ENCODE data around the gene ATP2B2.

The ATP2B2 gene

DNA sequence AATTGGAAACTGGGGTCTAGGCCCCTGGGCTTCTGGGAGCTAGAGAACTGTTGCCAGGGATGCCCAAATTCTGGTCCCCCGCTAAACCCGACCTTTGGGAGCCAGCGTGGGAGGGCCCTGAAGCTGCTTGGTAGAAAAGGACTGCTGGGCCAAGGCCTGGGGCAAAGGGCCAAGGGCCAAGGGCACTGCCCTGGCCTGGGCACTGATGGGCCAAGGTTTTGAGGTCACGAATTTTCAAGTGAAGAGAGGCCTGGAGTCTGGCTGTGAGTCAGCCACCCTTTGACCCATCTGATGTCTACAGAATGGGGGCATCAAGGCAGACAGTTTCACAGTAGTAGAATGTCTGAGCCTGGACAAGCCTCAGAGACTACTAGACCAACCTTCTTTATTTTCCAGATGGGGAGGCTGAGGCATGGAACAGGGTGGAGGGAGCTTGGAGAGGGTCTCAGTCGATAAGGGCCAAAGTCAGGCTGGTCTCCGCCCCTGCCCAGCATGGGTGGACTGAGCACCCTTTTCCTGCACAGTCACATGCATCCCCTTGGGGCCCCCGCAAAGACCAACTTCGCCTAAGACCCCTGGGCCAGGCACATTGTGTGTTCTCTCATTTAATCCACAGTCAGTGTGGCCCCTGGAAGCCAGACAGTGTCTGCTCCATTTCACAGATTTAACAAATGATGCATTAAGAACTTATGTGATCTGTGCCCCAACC lies 66.3 kb downstream of the ATP2B2 start:
- Histone ChIP-seq H3K4me3 (ENCODE audit: low read length) (no peak overlapping the region), H2AK5ac (ENCODE audit: low read length) (no peak overlapping the region), H3K23ac (ENCODE audit: low read length) (no peak overlapping the region), H3K27me3 (ENCODE audit: insufficient read depth, low read length, poor library complexity) (no peaks in the 10 kb centered on the region), H3K4me2 (ENCODE audit: low read length) (no peak overlapping the region), H4K5ac (ENCODE audit: low read length) (no peak overlapping the region), H3K56ac (ENCODE audit: low read length) (no peak overlapping the region), H3K4me1 (ENCODE audit: control insufficient read depth, low read depth, low read length) (no peaks in the 10 kb centered on the region), H2BK5ac (ENCODE audit: low read length) (no peak overlapping the region), H3K36me3 (ENCODE audit: control insufficient read depth, insufficient read depth, low read length) (no peaks in the 10 kb centered on the region), H3K27ac (ENCODE audit: low read depth, low read length) (no peak overlapping the region), H3K79me2 (ENCODE audit: control insufficient read depth, insufficient read depth, low read length) (no peaks in the 10 kb centered on the region), H2BK15ac (replicated peaks; ENCODE audit: low read depth) (no peak overlapping the region), H4K8ac (ENCODE audit: low read depth, low read length) (no peak overlapping the region), H2BK120ac (ENCODE audit: low read depth, low read length) (no peak overlapping the region), H3K18ac (ENCODE audit: low read length) (no peak overlapping the region), H3K79me1 (ENCODE audit: low read length) (no peaks in the 10 kb centered on the region), H3K9ac (ENCODE audit: low read length) (no peak overlapping the region), H3K4ac (ENCODE audit: low read depth, low read length) (no peak overlapping the region)
- no CpG with 5 or more reads among the region's 8 CpGs for WGBS (ENCODE audit: extremely low coverage, insufficient coverage, low lambda C conversion rate)
- no peak for DNase-seq

DNA sequence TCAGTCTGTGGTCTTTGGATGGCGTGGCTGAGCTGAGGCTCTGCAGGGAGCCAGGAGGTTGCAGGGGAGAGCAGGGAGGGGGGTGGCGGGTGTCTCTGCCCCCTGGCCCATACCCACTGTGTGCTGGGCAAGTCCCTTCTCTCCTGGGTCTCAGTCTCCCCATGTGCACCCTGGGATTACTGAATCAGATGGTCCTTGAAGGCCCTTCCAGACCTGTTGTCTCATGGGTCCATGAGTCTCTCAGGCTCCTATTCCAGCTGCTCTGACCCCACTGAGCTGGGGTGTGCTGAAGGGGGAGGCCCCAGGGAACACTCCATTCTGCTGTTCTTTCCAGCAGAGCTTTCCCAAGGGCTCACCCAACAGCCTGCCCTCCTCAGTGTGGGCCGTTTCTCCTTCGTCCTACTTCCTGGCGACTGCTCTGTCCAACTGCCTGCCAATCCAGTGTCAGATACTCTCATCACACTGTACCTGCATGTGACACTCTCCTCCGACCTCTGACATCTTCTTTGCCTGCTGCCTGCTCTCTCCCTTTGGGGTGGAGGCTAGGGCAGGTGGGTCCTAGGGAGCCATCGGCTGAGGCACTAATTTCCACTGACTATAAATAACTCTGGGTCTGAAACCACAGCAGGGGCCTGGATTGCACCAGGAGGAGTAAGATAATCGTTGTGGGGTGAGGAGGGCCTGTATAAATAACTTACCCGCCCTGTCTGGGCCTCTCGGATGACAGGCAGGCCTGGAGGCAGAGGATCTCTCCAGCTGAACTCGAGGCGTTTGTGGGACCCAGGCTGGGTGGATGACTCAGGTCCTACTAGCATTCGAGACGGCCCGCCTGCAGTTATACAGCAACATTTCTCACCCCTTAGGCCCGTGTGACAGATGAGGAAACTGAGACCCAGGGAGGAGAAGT lies 67.1 kb downstream of the ATP2B2 start:
- Histone ChIP-seq H3K4me3 (ENCODE audit: low read length) (no peak overlapping the region), H4K8ac (ENCODE audit: low read depth, low read length) (no peak overlapping the region), H3K4ac (ENCODE audit: low read depth, low read length) (no peak overlapping the region), H3K18ac (ENCODE audit: low read length) (no peak overlapping the region), H2BK120ac (ENCODE audit: low read depth, low read length) (no peak overlapping the region), H3K23ac (ENCODE audit: low read length) (no peak overlapping the region), H3K27me3 (ENCODE audit: insufficient read depth, low read length, poor library complexity) (no peaks in the 10 kb centered on the region), H3K9ac (ENCODE audit: low read length) (no peak overlapping the region), H3K79me1 (ENCODE audit: low read length) (no peaks in the 10 kb centered on the region), H3K56ac (ENCODE audit: low read length) (no peak overlapping the region), H4K5ac (ENCODE audit: low read length) (no peak overlapping the region), H3K4me2 (ENCODE audit: low read length) (no peak overlapping the region), H2AK5ac (ENCODE audit: low read length) (no peak overlapping the region), H3K79me2 (ENCODE audit: control insufficient read depth, insufficient read depth, low read length) (no peaks in the 10 kb centered on the region), H2BK15ac (replicated peaks; ENCODE audit: low read depth) (no peak overlapping the region), H3K27ac (ENCODE audit: low read depth, low read length) (no peak overlapping the region), H3K4me1 (ENCODE audit: control insufficient read depth, low read depth, low read length) (no peaks in the 10 kb centered on the region), H3K36me3 (ENCODE audit: control insufficient read depth, insufficient read depth, low read length) (no peaks in the 10 kb centered on the region), H2BK5ac (ENCODE audit: low read length) (no peak overlapping the region)
- WGBS (ENCODE audit: extremely low coverage, insufficient coverage, low lambda C conversion rate) = no CpG with 5 or more reads among the region's 16 CpGs
- DNase-seq = no peak

DNA sequence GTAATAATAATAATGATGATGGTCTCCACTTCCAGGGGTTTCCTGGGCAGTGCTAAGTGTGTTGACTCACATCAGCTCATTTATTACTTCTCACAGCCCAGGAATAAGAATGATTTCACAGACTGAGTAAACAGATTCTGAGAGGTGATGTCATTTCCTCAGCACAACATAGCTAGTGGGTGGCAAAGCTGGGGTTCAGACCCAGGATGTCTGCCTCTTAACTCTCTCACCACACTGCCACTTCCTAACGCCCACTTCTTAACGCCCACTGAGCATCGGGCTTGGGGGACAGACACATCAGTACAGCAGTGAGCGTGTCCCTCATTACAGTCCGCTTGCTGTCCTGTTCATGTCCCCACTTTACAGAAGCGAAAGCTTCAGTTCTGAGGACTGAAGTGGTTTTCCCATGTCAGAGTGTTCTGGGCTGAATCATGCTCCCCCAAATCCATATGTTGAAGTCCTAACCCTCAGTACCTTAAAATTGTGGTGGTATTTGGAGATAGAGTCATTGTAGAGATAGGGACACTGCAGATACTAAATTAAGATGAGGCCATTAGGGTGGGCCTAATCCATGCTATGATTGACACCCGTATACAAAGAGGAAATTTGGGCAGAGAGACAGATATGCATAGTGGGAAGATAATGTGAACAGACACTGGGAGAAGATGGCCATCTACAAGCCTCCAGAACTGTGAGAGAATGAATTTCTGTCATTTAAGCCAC lies 68.0 kb downstream of the ATP2B2 start:
- Histone ChIP-seq H3K23ac (ENCODE audit: low read length) (no peak overlapping the region), H3K27ac (ENCODE audit: low read depth, low read length) (no peak overlapping the region), H3K18ac (ENCODE audit: low read length) (no peak overlapping the region), H3K4ac (ENCODE audit: low read depth, low read length) (no peak overlapping the region), H2BK5ac (ENCODE audit: low read length) (no peak overlapping the region), H3K9ac (ENCODE audit: low read length) (no peak overlapping the region), H2BK120ac (ENCODE audit: low read depth, low read length) (no peak overlapping the region), H3K4me3 (ENCODE audit: low read length) (no peak overlapping the region), H2AK5ac (ENCODE audit: low read length) (no peak overlapping the region), H3K4me1 (ENCODE audit: control insufficient read depth, low read depth, low read length) (no peaks in the 10 kb centered on the region), H2BK15ac (replicated peaks; ENCODE audit: low read depth) (no peak overlapping the region), H3K36me3 (ENCODE audit: control insufficient read depth, insufficient read depth, low read length) (no peaks in the 10 kb centered on the region), H3K79me1 (ENCODE audit: low read length) (no peaks in the 10 kb centered on the region), H3K79me2 (ENCODE audit: control insufficient read depth, insufficient read depth, low read length) (no peaks in the 10 kb centered on the region), H3K4me2 (ENCODE audit: low read length) (no peak overlapping the region), H4K5ac (ENCODE audit: low read length) (no peak overlapping the region), H3K56ac (ENCODE audit: low read length) (no peak overlapping the region), H4K8ac (ENCODE audit: low read depth, low read length) (no peak overlapping the region), H3K27me3 (ENCODE audit: insufficient read depth, low read length, poor library complexity) (no peaks in the 10 kb centered on the region)
- no CpG with 5 or more reads among the region's 7 CpGs for WGBS (ENCODE audit: extremely low coverage, insufficient coverage, low lambda C conversion rate)
- no peak for DNase-seq

DNA sequence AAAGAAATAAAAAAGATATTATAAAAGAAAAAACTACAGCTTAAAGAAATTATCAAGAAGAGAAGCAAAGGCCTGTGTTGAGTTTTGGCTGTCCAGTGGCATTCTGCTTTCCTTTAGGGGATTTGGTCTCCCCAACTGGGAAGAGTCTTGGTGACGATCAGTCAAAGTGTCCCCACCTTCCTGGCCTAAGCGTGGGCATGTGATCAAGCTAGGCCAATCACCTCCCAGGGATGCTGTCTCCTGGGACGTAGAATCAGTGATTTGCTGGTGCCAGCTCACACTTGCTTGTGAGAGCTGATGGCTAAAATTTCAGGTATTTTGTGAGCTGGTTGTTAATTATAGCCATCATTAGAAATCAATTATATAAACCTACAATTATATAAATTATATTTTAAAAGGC lies 69.5 kb downstream of the ATP2B2 start:
- Histone ChIP-seq H3K9ac (ENCODE audit: low read length) (no peak overlapping the region), H2AK5ac (ENCODE audit: low read length) (no peak overlapping the region), H4K8ac (ENCODE audit: low read depth, low read length) (no peak overlapping the region), H3K4me3 (ENCODE audit: low read length) (no peak overlapping the region), H3K79me2 (ENCODE audit: control insufficient read depth, insufficient read depth, low read length) (no peaks in the 10 kb centered on the region), H2BK15ac (replicated peaks; ENCODE audit: low read depth) (no peak overlapping the region), H3K36me3 (ENCODE audit: control insufficient read depth, insufficient read depth, low read length) (no peaks in the 10 kb centered on the region), H3K27me3 (ENCODE audit: insufficient read depth, low read length, poor library complexity) (no peaks in the 10 kb centered on the region), H3K4me1 (ENCODE audit: control insufficient read depth, low read depth, low read length) (no peaks in the 10 kb centered on the region), H3K79me1 (ENCODE audit: low read length) (no peaks in the 10 kb centered on the region), H3K4me2 (ENCODE audit: low read length) (no peak overlapping the region), H3K4ac (ENCODE audit: low read depth, low read length) (no peak overlapping the region), H2BK5ac (ENCODE audit: low read length) (no peak overlapping the region), H4K5ac (ENCODE audit: low read length) (no peak overlapping the region), H2BK120ac (ENCODE audit: low read depth, low read length) (no peak overlapping the region), H3K18ac (ENCODE audit: low read length) (no peak overlapping the region), H3K56ac (ENCODE audit: low read length) (no peak overlapping the region), H3K23ac (ENCODE audit: low read length) (no peak overlapping the region), H3K27ac (ENCODE audit: low read depth, low read length) (no peak overlapping the region)
- no CpG with 5 or more reads among the region's 3 CpGs for WGBS (ENCODE audit: extremely low coverage, insufficient coverage, low lambda C conversion rate)
- no peak for DNase-seq

DNA sequence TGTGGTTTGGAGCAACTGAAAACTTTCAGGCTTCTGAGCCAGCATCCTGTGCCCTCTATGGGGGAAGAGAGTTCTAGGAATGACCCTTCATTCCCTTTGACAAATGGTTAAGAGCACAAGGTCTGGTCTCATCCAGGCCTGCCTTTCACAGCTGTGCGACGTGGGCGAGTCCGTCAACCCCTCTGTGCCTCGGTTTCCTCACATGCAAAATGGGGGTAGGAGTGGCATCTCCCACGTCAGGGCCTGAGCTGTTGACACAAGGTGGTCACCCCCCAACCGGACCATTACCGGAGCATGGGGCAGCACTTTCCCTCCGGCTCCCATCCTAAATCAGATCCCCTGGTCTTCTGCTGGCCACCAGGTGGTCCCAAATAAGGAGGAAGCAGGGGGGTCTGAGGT lies 70.4 kb downstream of the ATP2B2 start:
- H4K8ac ChIP-seq (ENCODE audit: low read depth, low read length) = no peak overlapping the region
- H3K4me3 ChIP-seq (ENCODE audit: low read length) = no peak overlapping the region
- H2BK5ac ChIP-seq (ENCODE audit: low read length) = no peak overlapping the region
- H3K79me2 ChIP-seq (ENCODE audit: control insufficient read depth, insufficient read depth, low read length) = no peaks in the 10 kb centered on the region
- H4K5ac ChIP-seq (ENCODE audit: low read length) = no peak overlapping the region
- no peak overlapping the region for H3K27ac ChIP-seq (ENCODE audit: low read depth, low read length)
- H3K79me1 ChIP-seq (ENCODE audit: low read length) = no peaks in the 10 kb centered on the region
- H3K4me2 ChIP-seq (ENCODE audit: low read length) = no peak overlapping the region
- no peak overlapping the region for H2BK120ac ChIP-seq (ENCODE audit: low read depth, low read length)
- no peak overlapping the region for H3K23ac ChIP-seq (ENCODE audit: low read length)
- H3K9ac ChIP-seq (ENCODE audit: low read length) = no peak overlapping the region
- no peaks in the 10 kb centered on the region for H3K27me3 ChIP-seq (ENCODE audit: insufficient read depth, low read length, poor library complexity)
- H2AK5ac ChIP-seq (ENCODE audit: low read length) = no peak overlapping the region
- H3K4ac ChIP-seq (ENCODE audit: low read depth, low read length) = no peak overlapping the region
- no peak overlapping the region for H3K18ac ChIP-seq (ENCODE audit: low read length)
- H2BK15ac ChIP-seq (replicated peaks; ENCODE audit: low read depth) = no peak overlapping the region
- H3K4me1 ChIP-seq (ENCODE audit: control insufficient read depth, low read depth, low read length) = no peaks in the 10 kb centered on the region
- no peak overlapping the region for H3K56ac ChIP-seq (ENCODE audit: low read length)
- H3K36me3 ChIP-seq (ENCODE audit: control insufficient read depth, insufficient read depth, low read length) = no peaks in the 10 kb centered on the region
- no peak for DNase-seq
- WGBS (ENCODE audit: extremely low coverage, insufficient coverage, low lambda C conversion rate) = no CpG with 5 or more reads among the region's 9 CpGs

Data from mesendoderm (in vitro differentiated cells).